H1 (cell line): ENCODE measurements around the gene FRK. TPM values are rescaled to one million over a fixed set of nuclear protein-coding genes. Genes with fewer than 3 reads are reported as not detected.

Source experiments
- CTCF ChIA-PET: fragments of 300-600 bp; sonication (Branson Sonifier 250); formaldehyde crosslinking; loops from one replicate; lab custom pipeline; 2021; ENCODE audit not compliant: partially characterized antibody; lab: Charles Lee
- POLR2A ChIA-PET: fragments of 300-600 bp; sonication (Branson Sonifier 250); formaldehyde crosslinking; loops from one replicate; lab custom pipeline; 2021; ENCODE audit warnings: inconsistent platforms; ENCODE audit not compliant: partially characterized antibody; lab: Charles Lee
- DNase-seq, 2 experiments: peaks; one replicate each; pipeline versions ENCODE4 v3.0.0 to v3.0.0-alpha.2; 2010 to 2022; ENCODE audit warnings: low spot score in 2 of 2, low read depth in 1 of 2, mixed read lengths in 1 of 2
- FAIRE-seq: peaks from 2 replicates; lab custom pipeline; 2011; peaks lifted over from hg19 to GRCh38; lab: Jason Lieb, UNC
- H2AFZ ChIP-seq: 2 replicates; pipeline ENCODE4 v1.8.1; 2012; ENCODE audit warnings: low read length, inconsistent platforms
- H2AK5ac ChIP-seq: 2 replicates; pipeline ENCODE4 v1.6.1; 2013; ENCODE audit warnings: low read depth, low read length
- H2BK120ac ChIP-seq: replicated peaks from 2 replicates; pipeline ENCODE3; 2013; ENCODE audit warnings: low read depth, low read length, inconsistent platforms
- H2BK12ac ChIP-seq: 2 replicates; pipeline ENCODE4 v1.6.1; 2013; ENCODE audit warnings: low read depth, low read length
- H2BK15ac ChIP-seq: 2 replicates; pipeline ENCODE4 v1.6.1; 2013; ENCODE audit warnings: low read length
- H2BK20ac ChIP-seq: 2 replicates; pipeline ENCODE4 v1.6.1; 2013; ENCODE audit warnings: low read length
- H2BK5ac ChIP-seq: 2 replicates; pipeline ENCODE4 v1.6.1; 2013; ENCODE audit warnings: low read depth, low read length
- H3K14ac ChIP-seq: 2 replicates; pipeline ENCODE4 v1.6.1; 2013; ENCODE audit warnings: inconsistent platforms; ENCODE audit not compliant: insufficient read length
- H3K18ac ChIP-seq: 2 replicates; pipeline ENCODE4 v1.6.1; 2013; ENCODE audit warnings: low read length; ENCODE audit errors: extremely low read depth
- H3K23ac ChIP-seq: 2 replicates; pipeline ENCODE4 v1.6.1; 2013; ENCODE audit warnings: inconsistent platforms; ENCODE audit not compliant: insufficient read length
- H3K23me2 ChIP-seq: 2 replicates; pipeline ENCODE4 v1.6.1; 2013; ENCODE audit warnings: low read depth, low read length
- H3K27ac ChIP-seq: 2 replicates; pipeline ENCODE4 v1.6.1; 2011; ENCODE audit warnings: low read depth, low read length, inconsistent platforms
- H3K27me3 ChIP-seq, 4 experiments: replicated peaks in 1 of 4; 1 replicate in 1 of 4; 2 replicates in 3 of 4; pipeline versions ENCODE4 v1.6.1 to v1.8.1; 2011 to 2013; ENCODE audit warnings: low read length in 3 of 4, mild to moderate bottlenecking in 3 of 4, inconsistent platforms in 2 of 4, mixed read lengths in 2 of 4, moderate library complexity in 1 of 4; ENCODE audit not compliant: control insufficient read depth in 3 of 4, insufficient read depth in 3 of 4; ENCODE audit errors: extremely low read depth in 1 of 4
- H3K36me3 ChIP-seq, 4 experiments: 2 replicates each; pipeline versions ENCODE4 v1.6.1 to v1.8.1; 2011 to 2013; ENCODE audit warnings: mild to moderate bottlenecking in 4 of 4, low read length in 3 of 4, moderate library complexity in 2 of 4, control low read depth in 1 of 4, inconsistent platforms in 1 of 4; ENCODE audit not compliant: insufficient read depth in 4 of 4, control insufficient read depth in 2 of 4
- H3K4ac ChIP-seq: replicated peaks from 2 replicates; pipeline ENCODE3; 2013; ENCODE audit warnings: low read length, low read depth, mixed read lengths, inconsistent platforms; ENCODE audit not compliant: insufficient read length
- H3K4me1 ChIP-seq, 4 experiments: replicated peaks in 1 of 4; 1 replicate in 1 of 4; 2 replicates in 3 of 4; pipeline versions ENCODE4 v1.6.1 to v1.8.1; 2011 to 2013; ENCODE audit warnings: low read length in 3 of 4, inconsistent platforms in 2 of 4, mixed read lengths in 1 of 4; ENCODE audit not compliant: insufficient read depth in 4 of 4, control insufficient read depth in 3 of 4
- H3K4me2 ChIP-seq, 2 experiments: 2 replicates each; pipeline versions ENCODE4 v1.6.1 to v1.8.1; 2011 to 2013; ENCODE audit warnings: low read depth in 2 of 2, low read length in 2 of 2, control low read depth in 1 of 2, inconsistent platforms in 1 of 2, mild to moderate bottlenecking in 1 of 2; ENCODE audit not compliant: insufficient read depth in 1 of 2
- H3K4me3 ChIP-seq, 4 experiments: fragments of 200-600, 300-600 bp in 1 of 4; sonication (generic), shearing (Covaris generic), sonication (Bioruptor Twin) in 1 of 4; 2 replicates each; pipeline versions ENCODE4 v1.5.1 to v1.8.1; 2011 to 2016; ENCODE audit warnings: low read length in 4 of 4, low read depth in 3 of 4, control low read depth in 2 of 4, inconsistent platforms in 2 of 4, mild to moderate bottlenecking in 2 of 4, mixed read lengths in 1 of 4, moderate library complexity in 1 of 4; ENCODE audit not compliant: insufficient read depth in 2 of 4; ENCODE audit errors: extremely low read depth in 1 of 4
- H3K56ac ChIP-seq: replicated peaks from 2 replicates; pipeline ENCODE3; 2013; ENCODE audit warnings: low read depth, mild to moderate bottlenecking, mixed read lengths, low read length, inconsistent platforms; ENCODE audit not compliant: insufficient read length
- H3K79me1 ChIP-seq: 2 replicates; pipeline ENCODE4 v1.6.1; 2013; ENCODE audit warnings: low read depth, low read length, control low read depth
- H3K79me2 ChIP-seq, 2 experiments: 2 replicates each; pipeline versions ENCODE4 v1.6.1 to v1.8.1; 2012 to 2013; ENCODE audit warnings: low read length in 2 of 2, mild to moderate bottlenecking in 2 of 2, inconsistent platforms in 1 of 2; ENCODE audit not compliant: insufficient read depth in 2 of 2, control insufficient read depth in 1 of 2
- H3K9ac ChIP-seq, 4 experiments: replicated peaks in 1 of 4; 1 replicate in 1 of 4; 2 replicates in 3 of 4; pipeline versions ENCODE4 v1.6.1 to v1.8.1; 2011 to 2013; ENCODE audit warnings: low read depth in 3 of 4, low read length in 3 of 4, control low read depth in 2 of 4, mild to moderate bottlenecking in 2 of 4, moderate library complexity in 2 of 4, inconsistent platforms in 1 of 4; ENCODE audit errors: extremely low read depth in 1 of 4
- H3K9me3 ChIP-seq, 2 experiments: 2 replicates each; pipeline versions ENCODE4 v1.6.1 to v1.8.1; 2012 to 2013; ENCODE audit warnings: mild to moderate bottlenecking in 2 of 2, moderate library complexity in 2 of 2, control low read depth in 1 of 2, inconsistent platforms in 1 of 2, low read depth in 1 of 2, low read length in 1 of 2, mixed read lengths in 1 of 2; ENCODE audit not compliant: insufficient read depth in 2 of 2
- H4K20me1 ChIP-seq, 2 experiments: replicated peaks in 1 of 2; 2 replicates each; pipeline versions ENCODE3 to v1.8.1; 2011 to 2013; ENCODE audit warnings: inconsistent platforms in 2 of 2, low read length in 2 of 2, mild to moderate bottlenecking in 1 of 2; ENCODE audit not compliant: insufficient read depth in 2 of 2, control insufficient read depth in 1 of 2
- H4K5ac ChIP-seq: 2 replicates; pipeline ENCODE4 v1.6.1; 2013; ENCODE audit warnings: low read length, low read depth, mixed read lengths, inconsistent platforms; ENCODE audit not compliant: insufficient read length
- H4K8ac ChIP-seq: 2 replicates; pipeline ENCODE4 v1.8.0; 2013; ENCODE audit warnings: mild to moderate bottlenecking, moderate library complexity, low read length, inconsistent platforms; ENCODE audit not compliant: insufficient read depth; ENCODE audit errors: extremely low read depth
- H4K91ac ChIP-seq: replicated peaks from 2 replicates; pipeline ENCODE3; 2013; ENCODE audit warnings: low read length, mixed read lengths, inconsistent platforms; ENCODE audit not compliant: insufficient read length
- CBX8 ChIP-seq: fragments of 300-800, 300-1000 bp; sonication (generic); IDR thresholded peaks from 2 replicates; pipeline ENCODE4 v1.7.1; 2016; ENCODE audit warnings: low read depth, low read length, borderline replicate concordance
- EGR1 ChIP-seq: IDR thresholded peaks from 2 replicates; pipeline ENCODE4 v1.6.1; 2011; ENCODE audit warnings: low read depth, low read length, borderline replicate concordance
- NRF1 ChIP-seq: IDR thresholded peaks from 2 replicates; pipeline ENCODE4 v1.6.1; 2011; ENCODE audit warnings: mild to moderate bottlenecking, low read depth, low read length, improper control_type of control experiment
- POLR2A ChIP-seq, 2 experiments: IDR thresholded peaks; 1 replicate in 1 of 2; 2 replicates in 1 of 2; pipeline ENCODE4 v1.6.1; 2011; ENCODE audit warnings: low read depth in 2 of 2, low read length in 2 of 2, mild to moderate bottlenecking in 2 of 2; ENCODE audit errors: control extremely low read depth in 1 of 2
- RAD21 ChIP-seq, 2 experiments: IDR thresholded peaks in 1 of 2; conservative IDR thresholded peaks in 1 of 2; 2 replicates each; pipeline ENCODE4 v1.6.1; 2011; ENCODE audit warnings: low read depth in 2 of 2, low read length in 2 of 2, improper control_type of control experiment in 1 of 2, inconsistent platforms in 1 of 2, mild to moderate bottlenecking in 1 of 2, moderate library complexity in 1 of 2
- SIRT6 ChIP-seq: IDR thresholded peaks from one replicate; pipeline ENCODE4 v1.7.1; 2012; ENCODE audit warnings: low read length, inconsistent platforms
- SP1 ChIP-seq: IDR thresholded peaks from 2 replicates; pipeline ENCODE4 v1.6.1; 2011; ENCODE audit warnings: low read depth, low read length
- TAF1 ChIP-seq: IDR thresholded peaks from 2 replicates; pipeline ENCODE4 v1.6.1; 2011; ENCODE audit warnings: mild to moderate bottlenecking, low read depth, low read length
- TEAD4 ChIP-seq: IDR thresholded peaks from 2 replicates; pipeline ENCODE4 v1.6.1; 2012; ENCODE audit warnings: low read depth, low read length, inconsistent platforms, mixed read lengths
- WGBS, 2 experiments: shearing (Covaris generic) in 1 of 2; methylation state at CpG; one replicate each; pipeline versions ENCODE4 v1.1.6 to v1.1.7; 2013 to 2015; ENCODE audit warnings: low lambda C conversion rate in 2 of 2, mixed read lengths in 2 of 2, inconsistent platforms in 1 of 2, low coverage in 1 of 2, missing lambda C conversion rate in 1 of 2; ENCODE audit not compliant: insufficient replicate concordance in 2 of 2, insufficient coverage in 1 of 2, insufficient read length in 1 of 2; ENCODE audit errors: extremely low coverage in 1 of 2, missing lambda C conversion rate in 1 of 2; 5-methylcytosine and 5-hydroxymethylcytosine counted together
- polyA plus RNA-seq, 7 experiments: library from polyadenylated mRNA; depleted of rRNA in 3 of 7; stranded (reverse) in 5 of 7; unstranded in 2 of 7; fragments of >200 nt in 5 of 7; fragments of 200-250 nt in 2 of 7; gene quantifications; 1 replicate in 5 of 7; 2 replicates in 1 of 7; 4 replicates in 1 of 7; pipeline versions ENCODE4 v1.2.1 to v1.2.3, GENCODE V29; 2011 to 2013; ENCODE audit warnings: missing spikeins in 2 of 7, mixed read lengths in 2 of 7
- total RNA-seq: library from RNA; stranded (reverse); fragmentation: NEBNext Ultra II Directional; extraction: Animal tissue kit (Norgen Biotek cat#: 25700); gene quantifications from 2 replicates; pipeline ENCODE4 v1.2.1, GENCODE V29; 2021

The FRK gene
- total and polyA plus RNA-seq, 2 of the 8 experiments (the other 6 are each of a cell fraction or from before 2014, with no cell fraction given): 0.11 to 0.24 TPM

GRCh38 chr6:115954740-115955139, 106.0 kb downstream of the FRK start:
- Histone ChIP-seq H3K4me1 (no peaks in the 10 kb centered on the region), H3K4ac (no peak overlapping the region), H3K14ac (no peak overlapping the region), H4K20me1 (no peaks in the 10 kb centered on the region), H3K56ac (no peak overlapping the region), H4K91ac (no peak overlapping the region), H3K79me1 (no peaks in the 10 kb centered on the region), H3K9ac (no peak overlapping the region), H3K4me3 (no peak overlapping the region), H3K9me3 (no peaks in the 10 kb centered on the region), H2AK5ac (no peak overlapping the region), H4K8ac (no peak overlapping the region), H3K36me3 (no peaks in the 10 kb centered on the region), H2BK12ac (no peak overlapping the region), H3K4me2 (no peak overlapping the region), H2AFZ (no peak overlapping the region), H3K79me2 (no peaks in the 10 kb centered on the region), H2BK5ac (no peak overlapping the region), H3K23ac (no peak overlapping the region), H2BK15ac (no peak overlapping the region)
- DNase-seq (no peak), FAIRE-seq (no peak)
- 86% methylated on average over 2 of the region's 2 CpGs; no CpG with 5 or more reads in 1 of the 2 experiments for WGBS, 2 experiments
- POLR2A ChIA-PET: no interaction called here
- TF ChIP-seq POLR2A (IDR thresholded peaks at IDR 0.05; ENCODE audit: control extremely low read depth in 1 of 2, low read depth in 2 of 2, low read length in 2 of 2): no peak
- TF ChIP-seq SP1: no peak
- no peak for TF ChIP-seq TEAD4
- TF ChIP-seq CBX8: no peak
- TF ChIP-seq SIRT6: no peak
- no peak for TF ChIP-seq TAF1
- TF ChIP-seq RAD21 (IDR thresholded peaks at IDR 0.05 in 1 of 2, conservative IDR thresholded peaks at IDR 0.05 in 1 of 2; ENCODE audit: low read depth in 2 of 2, low read length in 2 of 2): no peak
- TF ChIP-seq NRF1: no peak
- TF ChIP-seq EGR1: no peak
- TF ChIP-seq, all 59 proteins: peak for 0
- Histone ChIP-seq H4K5ac (no peak overlapping the region), H3K18ac (no peak overlapping the region), H3K27ac (no peak overlapping the region), H2BK120ac (no peak overlapping the region), H2BK20ac (no peak overlapping the region), H3K27me3 (no peaks in the 10 kb centered on the region), H3K23me2 (no peaks in the 10 kb centered on the region)
- CTCF ChIA-PET: interaction anchor here (1.4 kb wide), 1 partner anchor 15 kb away, joined by 3 read pairs; no protein-coding TSS in a partner anchor
